Measurements from ENCODE around the gene NEURL2. TPM values are rescaled to one million over a fixed set of nuclear protein-coding genes. Genes with fewer than 3 reads are reported as not detected.

Gene NEURL2
- total and polyA plus RNA-seq, 2 experiments from 2014 or later, result 4.6 to 10.9 TPM

DNA sequence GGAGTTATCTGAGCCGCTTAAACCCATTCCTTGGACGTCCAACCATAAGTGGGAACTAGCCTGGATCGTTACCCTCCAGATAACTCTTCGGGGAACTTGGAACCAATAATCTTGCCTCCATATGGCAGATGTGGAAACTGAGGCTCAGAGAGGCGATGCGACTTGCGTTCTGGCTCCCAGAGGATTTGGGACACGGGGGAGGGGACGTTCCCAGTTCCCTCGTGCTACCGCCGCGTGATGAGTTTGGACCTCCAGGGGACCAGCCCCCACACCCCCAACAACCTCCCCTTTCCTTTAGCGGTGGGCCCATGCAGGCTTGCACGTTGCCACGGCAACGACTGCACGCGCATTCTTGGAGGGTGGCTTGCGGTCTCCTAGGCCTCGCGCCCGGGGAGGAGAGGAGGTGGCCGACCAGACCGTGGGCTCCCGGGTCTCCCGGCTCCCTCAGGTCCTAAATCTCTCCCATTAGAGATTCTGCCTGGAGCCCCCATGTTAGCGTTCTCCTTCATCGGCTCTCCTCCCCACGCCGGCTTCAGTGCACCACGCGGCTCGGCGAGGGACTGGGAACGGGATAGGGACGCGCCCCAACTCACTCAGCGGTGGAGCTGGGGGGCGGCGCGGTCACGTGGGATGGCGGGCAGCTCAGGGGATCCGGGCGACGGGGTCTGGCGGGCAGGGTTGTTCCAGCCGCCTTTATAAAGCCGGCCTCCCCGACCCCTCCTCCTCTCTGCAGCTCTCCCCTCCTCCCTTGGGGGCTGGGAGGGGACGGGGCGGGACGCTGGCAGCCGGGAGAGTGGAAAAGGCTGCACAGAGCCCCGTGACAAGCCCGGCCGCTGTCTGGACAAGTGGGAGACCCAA lies 20.7 kb upstream of the NEURL2 start, which contains the start of gene PLTP:
Gene PLTP, minus strand, starts transcription at position 670 of the 858 bp plus-strand sequence. CDS start 703 bp downstream, outside the sequence.
- Histone ChIP-seq H2AFZ (peak within 1 kb of the TSS; percentile 97), H4K20me1 (replicated peaks; ENCODE audit: insufficient read depth) (peaks cover 9% of the 10 kb centered on the region), H3K79me2 (replicated peaks; ENCODE audit: insufficient read depth) (peaks cover 10% of the 10 kb centered on the region), H3K4me1 (ENCODE audit: insufficient read depth) (peaks cover 7% of the 10 kb centered on the region; the same call in 1 of the 2 replicates), H3K4me3 (peak within 1 kb of the TSS; percentile 91), H3K4me2 (peak within 1 kb of the TSS; percentile 81), H3K36me3 (ENCODE audit: insufficient read depth) (0 out of 2 replicates have a peak, but pooled peaks cover 5% of the 10 kb centered on the region), H3F3A (replicated peaks; ENCODE audit: low read depth) (peaks cover 8% of the 10 kb centered on the region; the same call in 1 of the 2 replicates), H3K27ac (ENCODE audit: low read depth) (peak within 1 kb of the TSS; percentile 73), H3K9me2 (ENCODE audit: insufficient read depth) (no peaks in the 10 kb centered on the region), H3K27me3 (ENCODE audit: insufficient read depth) (no peaks in the 10 kb centered on the region)
- Mint-ChIP-seq H3K27ac (peak within 1 kb of the TSS; percentile 94), H3K9me3 (no peaks in the 10 kb centered on the region; the same call in 2 of the 3 replicates), H3K27me3 (ENCODE audit: insufficient read depth, low read depth, poor library complexity) (peaks cover 13% of the 10 kb centered on the region), H3K36me3 (ENCODE audit: low read depth) (peaks cover 37% of the 10 kb centered on the region), H3K4me1 (peaks cover 11% of the 10 kb centered on the region; the same call in 2 of the 3 replicates), H3K4me3 (peak within 1 kb of the TSS; percentile 87)
- TF ChIP-seq EZH2phosphoT487 (IDR thresholded peaks at IDR 0.05; ENCODE audit: unreplicated experiment) (no peak), POLR2AphosphoS5 (IDR thresholded peaks at IDR 0.05; ENCODE audit: low read depth) (peak; percentile 97), JUNB (IDR thresholded peaks at IDR 0.05; ENCODE audit: unreplicated experiment) (no peak)
- ATAC-seq (peak; percentile 56), DNase-seq (ENCODE audit: low spot score) (peak; percentile 83)

GRCh38 chr20:45910670-45911485 lies 19.9 kb upstream of the NEURL2 start:
- TF ChIP-seq ETS1 (IDR thresholded peaks at IDR 0.05) (no peak), EZH2 (IDR thresholded peaks at IDR 0.05; ENCODE audit: low read depth, unreplicated experiment) (no peak), POLR2AphosphoS5 (IDR thresholded peaks at IDR 0.05; ENCODE audit: low read depth) (peak; percentile 88), CREB1 (CRISPR knock-in tag; IDR thresholded peaks at IDR 0.05; ENCODE audit: low read depth) (no peak)
- TF ChIP-seq, protein P1, sequence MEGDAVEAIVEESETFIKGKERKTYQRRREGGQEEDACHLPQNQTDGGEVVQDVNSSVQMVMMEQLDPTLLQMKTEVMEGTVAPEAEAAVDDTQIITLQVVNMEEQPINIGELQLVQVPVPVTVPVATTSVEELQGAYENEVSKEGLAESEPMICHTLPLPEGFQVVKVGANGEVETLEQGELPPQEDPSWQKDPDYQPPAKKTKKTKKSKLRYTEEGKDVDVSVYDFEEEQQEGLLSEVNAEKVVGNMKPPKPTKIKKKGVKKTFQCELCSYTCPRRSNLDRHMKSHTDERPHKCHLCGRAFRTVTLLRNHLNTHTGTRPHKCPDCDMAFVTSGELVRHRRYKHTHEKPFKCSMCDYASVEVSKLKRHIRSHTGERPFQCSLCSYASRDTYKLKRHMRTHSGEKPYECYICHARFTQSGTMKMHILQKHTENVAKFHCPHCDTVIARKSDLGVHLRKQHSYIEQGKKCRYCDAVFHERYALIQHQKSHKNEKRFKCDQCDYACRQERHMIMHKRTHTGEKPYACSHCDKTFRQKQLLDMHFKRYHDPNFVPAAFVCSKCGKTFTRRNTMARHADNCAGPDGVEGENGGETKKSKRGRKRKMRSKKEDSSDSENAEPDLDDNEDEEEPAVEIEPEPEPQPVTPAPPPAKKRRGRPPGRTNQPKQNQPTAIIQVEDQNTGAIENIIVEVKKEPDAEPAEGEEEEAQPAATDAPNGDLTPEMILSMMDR (conservative IDR thresholded peaks at IDR 0.05; ENCODE audit: low read depth in 2 of 2), result no peak
- peaks cover 8% of the 10 kb centered on the region; the same call in 1 of the 2 replicates for H3F3A ChIP-seq (replicated peaks; ENCODE audit: low read depth)
- Mint-ChIP-seq H3K27me3 (ENCODE audit: insufficient read depth, low read depth, poor library complexity) (peaks cover 13% of the 10 kb centered on the region), H3K4me1 (peaks cover 11% of the 10 kb centered on the region; the same call in 2 of the 3 replicates), H3K9me3 (no peaks in the 10 kb centered on the region; the same call in 2 of the 3 replicates), H3K36me3 (ENCODE audit: low read depth) (peaks cover 43% of the 10 kb centered on the region), H3K4me3 (peak overlapping the region; percentile 87), H3K27ac (peak overlapping the region; percentile 94)
- DNase-seq (ENCODE audit: low spot score) (peak; percentile 100), ATAC-seq (peak; percentile 85)
- H3K27me3 ChIP-seq (ENCODE audit: insufficient read depth), result no peaks in the 10 kb centered on the region
- no peaks in the 10 kb centered on the region for H3K9me2 ChIP-seq (ENCODE audit: insufficient read depth)
- peaks cover 9% of the 10 kb centered on the region for H4K20me1 ChIP-seq (replicated peaks; ENCODE audit: insufficient read depth)
- H3K36me3 ChIP-seq (ENCODE audit: insufficient read depth), result peaks cover 5% of the 10 kb centered on the region
- peak overlapping the region; percentile 73 for H3K27ac ChIP-seq (ENCODE audit: low read depth)
- H3K4me3 ChIP-seq, result peak overlapping the region; percentile 91
- H3K4me1 ChIP-seq (ENCODE audit: insufficient read depth), result peaks cover 7% of the 10 kb centered on the region; the same call in 1 of the 2 replicates
- peak overlapping the region; percentile 81 for H3K4me2 ChIP-seq
- H2AFZ ChIP-seq, result no peak overlapping the region
- H3K79me2 ChIP-seq (replicated peaks; ENCODE audit: insufficient read depth), result peaks cover 10% of the 10 kb centered on the region

Data from GM23338 (cell line).